ENCODE data around the gene P2RX7. TPM values are rescaled to one million over a fixed set of nuclear protein-coding genes. Genes with fewer than 3 reads are reported as not detected.
A peak's percentile ranks its signal among the peaks of the same experiment; 100 is the strongest.

The P2RX7 gene
- total and polyA plus RNA-seq, 9 of the 15 experiments (the other 6 are each of a cell fraction or from before 2014, with no cell fraction given) = 0.04 to 0.65 (median 0.30) TPM

GRCh38 chr12:121162384-121162783 lies 29.7 kb downstream of the P2RX7 start:
- intact Hi-C loops (cut with micrococcal nuclease) = no loop called here
- BruUV-seq (replicated peaks) = no TSS peak
- Histone ChIP-seq H3K36me3 (ENCODE audit: control insufficient read depth, insufficient read depth, low read length) (no peaks in the 10 kb centered on the region), H3K27ac (ENCODE audit: extremely low read depth, low read depth, low read length) (no peak overlapping the region), H3K9me3 (replicated peaks; ENCODE audit: control insufficient read depth, insufficient read depth, low read depth, low read length) (no peaks in the 10 kb centered on the region), H3K4me3 (no peak overlapping the region), H4K20me1 (replicated peaks; ENCODE audit: control insufficient read depth, insufficient read depth, low read length) (no peaks in the 10 kb centered on the region), H3K9ac (ENCODE audit: insufficient read depth in 1 of 2, low read depth in 2 of 2, low read length in 2 of 2) (no peak overlapping the region), H3K4me2 (ENCODE audit: insufficient read depth, low read length) (no peak overlapping the region), H2AFZ (ENCODE audit: low read depth, low read length) (no peak overlapping the region), H3K79me2 (ENCODE audit: control insufficient read depth, insufficient read depth, low read length) (no peaks in the 10 kb centered on the region), H3K27me3 (ENCODE audit: control insufficient read depth in 2 of 2, insufficient read depth in 2 of 2, low read length in 2 of 2) (no peaks in the 10 kb centered on the region), H3K4me1 (replicated peaks in 1 of 2; ENCODE audit: control insufficient read depth in 2 of 2, insufficient read depth in 2 of 2, low read length in 2 of 2) (peaks cover 4 to 9% of the 10 kb centered on the region in 2 experiments; a peak in 3 of 5 replicates), H3K9me1 (ENCODE audit: control insufficient read depth, insufficient read depth, low read length) (no peaks in the 10 kb centered on the region)
- FAIRE-seq (no peak), DNase-seq (ENCODE audit: extremely low read depth in 1 of 4, low spot score in 3 of 4) (no peak), ATAC-seq (no peak)
- WGBS (ENCODE audit: insufficient coverage, low coverage, missing lambda C conversion rate) = 48% methylated on average over 10 of the region's 10 CpGs
- CTCF ChIA-PET (ENCODE audit: low intra/inter-chr PET ratio) = no interaction called here
- in situ Hi-C loops (cut with MboI) = no loop called here
- no peak for TF ChIP-seq ADNP (tag; IDR thresholded peaks at IDR 0.05)
- POLR2A ChIA-PET = no interaction called here

GRCh38 chr12:121162985-121163384 lies 30.3 kb downstream of the P2RX7 start:
- no peaks in the 10 kb centered on the region for H3K9me1 ChIP-seq (ENCODE audit: control insufficient read depth, insufficient read depth, low read length)
- ChIA-PET CTCF (ENCODE audit: low intra/inter-chr PET ratio) (no interaction called here), POLR2A (no interaction called here)
- no TSS peak for BruUV-seq (replicated peaks)
- no peaks in the 10 kb centered on the region for H3K79me2 ChIP-seq (ENCODE audit: control insufficient read depth, insufficient read depth, low read length)
- intact Hi-C loops (cut with micrococcal nuclease) = no loop called here
- H3K4me1 ChIP-seq (replicated peaks in 1 of 2; ENCODE audit: control insufficient read depth in 2 of 2, insufficient read depth in 2 of 2, low read length in 2 of 2) = peaks cover 4 to 5% of the 10 kb centered on the region in 2 experiments; a peak in 3 of 5 replicates
- no peak overlapping the region for H3K4me3 ChIP-seq
- H3K9ac ChIP-seq (ENCODE audit: insufficient read depth in 1 of 2, low read depth in 2 of 2, low read length in 2 of 2) = no peak overlapping the region
- no peak for ATAC-seq
- WGBS (ENCODE audit: insufficient coverage, low coverage, missing lambda C conversion rate) = 48% methylated on average over 2 of the region's 2 CpGs
- no peak for FAIRE-seq
- H3K36me3 ChIP-seq (ENCODE audit: control insufficient read depth, insufficient read depth, low read length) = no peaks in the 10 kb centered on the region
- no peaks in the 10 kb centered on the region for H3K27me3 ChIP-seq (ENCODE audit: control insufficient read depth in 2 of 2, insufficient read depth in 2 of 2, low read length in 2 of 2)
- no peak overlapping the region for H3K4me2 ChIP-seq (ENCODE audit: insufficient read depth, low read length)
- no peaks in the 10 kb centered on the region for H3K9me3 ChIP-seq (replicated peaks; ENCODE audit: control insufficient read depth, insufficient read depth, low read depth, low read length)
- no peak for DNase-seq (ENCODE audit: extremely low read depth in 1 of 4, low spot score in 3 of 4)
- H4K20me1 ChIP-seq (replicated peaks; ENCODE audit: control insufficient read depth, insufficient read depth, low read length) = no peaks in the 10 kb centered on the region
- in situ Hi-C loops (cut with MboI) = no loop called here
- no peak overlapping the region for H3K27ac ChIP-seq (ENCODE audit: extremely low read depth, low read depth, low read length)
- H2AFZ ChIP-seq (ENCODE audit: low read depth, low read length) = no peak overlapping the region
- no peak for TF ChIP-seq FOXP1 (CRISPR knock-in tag; IDR thresholded peaks at IDR 0.05)
- TF ChIP-seq HMG20A (CRISPR knock-in tag; conservative IDR thresholded peaks at IDR 0.05) = no peak
- TF ChIP-seq CBX1 (IDR thresholded peaks at IDR 0.05; ENCODE audit: low read depth) = peak; percentile 50; the same call in 1 of the 2 replicates
- no peak for TF ChIP-seq ZNF717 (CRISPR knock-in tag; IDR thresholded peaks at IDR 0.05)
- no peak for TF ChIP-seq SMAD3 (CRISPR knock-in tag; conservative IDR thresholded peaks at IDR 0.05)
- TF ChIP-seq KLF10 (CRISPR knock-in tag; IDR thresholded peaks at IDR 0.05) = no peak
- peak; percentile 55 to 74 for TF ChIP-seq KDM1A (IDR thresholded peaks at IDR 0.05)
- no peak for TF ChIP-seq ARID2 (IDR thresholded peaks at IDR 0.05)
- TF ChIP-seq SMARCA5 (IDR thresholded peaks at IDR 0.05) = peak; percentile 84
- no peak for TF ChIP-seq SRSF3 (IDR thresholded peaks at IDR 0.05; ENCODE audit: insufficient read depth, low read length)
- no peak for TF ChIP-seq ELK3 (CRISPR knock-in tag; IDR thresholded peaks at IDR 0.05)
- TF ChIP-seq ZNF316 (IDR thresholded peaks at IDR 0.05) = no peak
- TF ChIP-seq ZNF253 (CRISPR knock-in tag; conservative IDR thresholded peaks at IDR 0.05) = no peak
- TF ChIP-seq ZNF668 (CRISPR knock-in tag; IDR thresholded peaks at IDR 0.05) = no peak
- no peak for TF ChIP-seq SMAD1 (IDR thresholded peaks at IDR 0.05; ENCODE audit: low read depth, low read length, partially characterized antibody)
- TF ChIP-seq GABPB2 (CRISPR knock-in tag; conservative IDR thresholded peaks at IDR 0.05) = no peak
- no peak for TF ChIP-seq ATF1 (CRISPR knock-in tag; IDR thresholded peaks at IDR 0.05)
- no peak for TF ChIP-seq ATF1 (tag; IDR thresholded peaks at IDR 0.05)
- TF ChIP-seq HDAC6 (IDR thresholded peaks at IDR 0.05; ENCODE audit: low read depth, low read length) = no peak
- peak; percentile 70; the same call in 1 of the 2 replicates for TF ChIP-seq HDAC2 (IDR thresholded peaks at IDR 0.05)
- peak; percentile 90 for TF ChIP-seq ADNP (tag; IDR thresholded peaks at IDR 0.05)
- no peak for TF ChIP-seq EP300 (IDR thresholded peaks at IDR 0.05; ENCODE audit: low read length)
